CD14-positive monocyte (primary cell): ENCODE measurements around the gene GRIP1. TPM values are rescaled to one million over a fixed set of nuclear protein-coding genes. Genes with fewer than 3 reads are reported as not detected.

Experiments
- DNase-seq, 3 donors: peaks; one replicate each; pipeline ENCODE4 v3.0.0-alpha.2; 2011 to 2022
- H2AFZ ChIP-seq: 2 replicates; pipeline ENCODE4 v1.6.0; 2012; ENCODE audit warnings: mild to moderate bottlenecking, low read depth, low read length, inconsistent platforms; ENCODE audit not compliant: insufficient read depth, poor library complexity, severe bottlenecking
- H3K27ac ChIP-seq, 2 donors: 1 replicate in 1 of 2; 2 replicates in 1 of 2; pipeline ENCODE4 v1.5.1; 2012 to 2013; ENCODE audit warnings: low read length in 2 of 2, control low read depth in 1 of 2, inconsistent platforms in 1 of 2, low read depth in 1 of 2, mild to moderate bottlenecking in 1 of 2
- H3K27me3 ChIP-seq, 2 donors: one replicate each; pipeline versions ENCODE4 v1.6.0 to v1.6.1; 2011 to 2013; ENCODE audit warnings: low read length in 2 of 2; ENCODE audit not compliant: control insufficient read depth in 2 of 2, insufficient read depth in 2 of 2
- H3K36me3 ChIP-seq, 2 donors: replicated peaks in 1 of 2; 1 replicate in 1 of 2; 2 replicates in 1 of 2; pipeline versions ENCODE4 v1.5.1 to v1.6.1; 2012 to 2013; ENCODE audit warnings: low read length in 2 of 2, control low read depth in 1 of 2, inconsistent platforms in 1 of 2, mild to moderate bottlenecking in 1 of 2; ENCODE audit not compliant: insufficient read depth in 2 of 2, control insufficient read depth in 1 of 2
- H3K4me1 ChIP-seq, 2 donors: 1 replicate in 1 of 2; 2 replicates in 1 of 2; pipeline versions ENCODE4 v1.5.1 to v1.6.1; 2012 to 2013; ENCODE audit warnings: low read length in 2 of 2, control low read depth in 1 of 2, inconsistent platforms in 1 of 2, mild to moderate bottlenecking in 1 of 2, moderate library complexity in 1 of 2; ENCODE audit not compliant: insufficient read depth in 2 of 2, control insufficient read depth in 1 of 2
- H3K4me2 ChIP-seq: replicated peaks from 2 replicates; pipeline ENCODE3; 2012; ENCODE audit warnings: low read length, moderate library complexity, mild to moderate bottlenecking; ENCODE audit not compliant: poor library complexity, severe bottlenecking; ENCODE audit errors: extremely low read depth
- H3K4me3 ChIP-seq, 3 experiments: fragments of 200-600 bp in 1 of 3; sonication (generic) in 1 of 3; replicated peaks in 1 of 3; 1 replicate in 2 of 3; 2 replicates in 1 of 3; pipeline ENCODE4 v1.5.1; 2011 to 2013; ENCODE audit warnings: low read length in 3 of 3, mild to moderate bottlenecking in 3 of 3, control low read depth in 2 of 3, low read depth in 2 of 3, inconsistent platforms in 1 of 3, moderate library complexity in 1 of 3
- H3K79me2 ChIP-seq: 2 replicates; pipeline ENCODE4 v1.6.0; 2012; ENCODE audit warnings: mild to moderate bottlenecking, control low read depth, inconsistent platforms, low read length, moderate library complexity; ENCODE audit not compliant: insufficient read depth
- H3K9ac ChIP-seq: 2 replicates; pipeline ENCODE4 v1.6.0; 2017; ENCODE audit warnings: low read length, mild to moderate bottlenecking; ENCODE audit not compliant: insufficient read depth, poor library complexity, severe bottlenecking
- H3K9me3 ChIP-seq, 2 donors: replicated peaks in 1 of 2; 1 replicate in 1 of 2; 2 replicates in 1 of 2; pipeline versions ENCODE4 v1.5.1 to v1.6.1; 2012 to 2013; ENCODE audit warnings: low read length in 2 of 2, control low read depth in 1 of 2; ENCODE audit not compliant: control insufficient read depth in 1 of 2, insufficient read depth in 1 of 2
- H4K20me1 ChIP-seq: 2 replicates; pipeline ENCODE4 v1.6.0; 2012; ENCODE audit warnings: mild to moderate bottlenecking, low read length, control low read depth, moderate library complexity; ENCODE audit not compliant: insufficient read depth
- H3K27ac Mint-ChIP-seq, 7 donors: one replicate each; pipeline ENCODE4 v1.8.0; 2020; ENCODE audit warnings: mild to moderate bottlenecking in 7 of 7, mixed read lengths in 7 of 7, moderate library complexity in 6 of 7, inconsistent platforms in 2 of 7
- H3K27me3 Mint-ChIP-seq, 3 donors: one replicate each; pipeline ENCODE4 v1.8.0; 2021 to 2022; ENCODE audit warnings: low read depth in 3 of 3, mild to moderate bottlenecking in 3 of 3, mixed read lengths in 3 of 3, moderate library complexity in 3 of 3, inconsistent platforms in 1 of 3
- H3K36me3 Mint-ChIP-seq, 2 donors: one replicate each; pipeline ENCODE4 v1.8.0; 2020; ENCODE audit warnings: mixed read lengths in 2 of 2, inconsistent platforms in 1 of 2, mild to moderate bottlenecking in 1 of 2
- H3K4me1 Mint-ChIP-seq: one replicate; pipeline ENCODE4 v1.8.0; 2020; ENCODE audit warnings: mild to moderate bottlenecking, mixed read lengths
- H3K4me3 Mint-ChIP-seq, 2 donors: one replicate each; pipeline ENCODE4 v1.8.0; 2020; ENCODE audit warnings: mild to moderate bottlenecking in 2 of 2, mixed read lengths in 2 of 2, moderate library complexity in 1 of 2
- H3K9me3 Mint-ChIP-seq, 7 donors: one replicate each; pipeline ENCODE4 v1.8.0; 2020 to 2022; ENCODE audit warnings: mixed read lengths in 7 of 7, mild to moderate bottlenecking in 6 of 7, moderate library complexity in 6 of 7, inconsistent platforms in 2 of 7
- CTCF ChIP-seq: fragments of 200-600 bp; IDR thresholded peaks from one replicate; pipeline ENCODE4 v1.8.0; 2022; ENCODE audit warnings: antibody characterized with exemption, mild to moderate bottlenecking
- WGBS: methylation state at CpG from one replicate; pipeline ENCODE4 v1.1.5; 2013; ENCODE audit warnings: missing lambda C conversion rate; ENCODE audit not compliant: insufficient coverage; 5-methylcytosine and 5-hydroxymethylcytosine counted together
- intact Hi-C, 2 donors: fragments of 100-400 bp; cut with micrococcal nuclease; formaldehyde crosslinking; loops; one replicate each; pipeline versions ENCODE4 v1.15.0 to v1.15.1; 2023
- polyA plus RNA-seq, 3 donors: library from polyadenylated mRNA; depleted of rRNA in 1 of 3; unstranded in 2 of 3; stranded (reverse) in 1 of 3; fragments of 300-500 nt in 2 of 3; fragments of >200 nt in 1 of 3; fragmentation: Illumina TruSeq in 2 of 3; gene quantifications; 1 replicate in 2 of 3; 2 replicates in 1 of 3; pipeline ENCODE4 v1.2.3, GENCODE V29; 2012 to 2021

The GRIP1 gene
- polyA plus RNA-seq, 3 donors, result 0.21 TPM; not detected in 2

- Histone ChIP-seq H3K4me1 (no peaks in the 10 kb centered on the region), H3K36me3 (no peaks in the 10 kb centered on the region), H3K27me3 (no peaks in the 10 kb centered on the region), H3K4me2 (no peak overlapping the region), H3K9me3 (no peaks in the 10 kb centered on the region), H4K20me1 (no peaks in the 10 kb centered on the region), H3K9ac (no peak overlapping the region), H3K79me2 (no peaks in the 10 kb centered on the region), H3K27ac (no peak overlapping the region), H3K4me3 (no peak overlapping the region), H2AFZ (no peak overlapping the region)
- Mint-ChIP-seq H3K27ac (peak overlapping the region in 1 of 7 donors; percentile 10), H3K4me1 (peaks cover 39% of the 10 kb centered on the region), H3K27me3 (peaks cover 0 to 2% (median 0%) of the 10 kb centered on the region in 3 donors), H3K4me3 (no peak overlapping the region), H3K9me3 (no peaks in the 10 kb centered on the region), H3K36me3 (no peaks in the 10 kb centered on the region)
- TF ChIP-seq CTCF, result no peak
- no CpG with 5 or more reads among the region's 2 CpGs for WGBS
- DNase-seq, result no peak
- intact Hi-C loops, result no loop called here
Measured at GRCh38 chr12:66598608-66599007, 80.3 kb downstream of the GRIP1 start.

GRCh38 chr12:66598079-66598478, 80.8 kb downstream of the GRIP1 start:
- Mint-ChIP-seq H3K27me3 (peaks cover 0 to 2% (median 0%) of the 10 kb centered on the region in 3 donors), H3K27ac (peak overlapping the region in 1 of 7 donors; percentile 21), H3K4me3 (no peak overlapping the region), H3K9me3 (no peaks in the 10 kb centered on the region), H3K36me3 (no peaks in the 10 kb centered on the region), H3K4me1 (peaks cover 39% of the 10 kb centered on the region)
- Histone ChIP-seq H3K36me3 (no peaks in the 10 kb centered on the region), H3K9me3 (no peaks in the 10 kb centered on the region), H3K4me1 (no peaks in the 10 kb centered on the region), H3K4me3 (no peak overlapping the region), H3K79me2 (no peaks in the 10 kb centered on the region), H3K9ac (no peak overlapping the region), H4K20me1 (no peaks in the 10 kb centered on the region), H3K27me3 (no peaks in the 10 kb centered on the region), H3K27ac (no peak overlapping the region), H3K4me2 (no peak overlapping the region), H2AFZ (no peak overlapping the region)
- no peak for TF ChIP-seq CTCF
- WGBS, result no CpG with 5 or more reads among the region's 4 CpGs
- intact Hi-C loops, result no loop called here
- DNase-seq, result no peak
